GM21576 (cell line): ENCODE results near the gene HSPA14.
"Not testable (repeated sequence)": the region's sequence is repeated elsewhere in the genome, so short reads cannot be mapped to it uniquely, and the experiment has no call there.

Experiments used
- ATAC-seq: cut with Tn5 transposase; IDR thresholded peaks from one replicate; pipeline ENCODE4 v1.9.1; 2021; ENCODE audit warnings: mild to moderate bottlenecking, moderate library complexity; ENCODE audit not compliant: unreplicated experiment

The HSPA14 gene

DNA sequence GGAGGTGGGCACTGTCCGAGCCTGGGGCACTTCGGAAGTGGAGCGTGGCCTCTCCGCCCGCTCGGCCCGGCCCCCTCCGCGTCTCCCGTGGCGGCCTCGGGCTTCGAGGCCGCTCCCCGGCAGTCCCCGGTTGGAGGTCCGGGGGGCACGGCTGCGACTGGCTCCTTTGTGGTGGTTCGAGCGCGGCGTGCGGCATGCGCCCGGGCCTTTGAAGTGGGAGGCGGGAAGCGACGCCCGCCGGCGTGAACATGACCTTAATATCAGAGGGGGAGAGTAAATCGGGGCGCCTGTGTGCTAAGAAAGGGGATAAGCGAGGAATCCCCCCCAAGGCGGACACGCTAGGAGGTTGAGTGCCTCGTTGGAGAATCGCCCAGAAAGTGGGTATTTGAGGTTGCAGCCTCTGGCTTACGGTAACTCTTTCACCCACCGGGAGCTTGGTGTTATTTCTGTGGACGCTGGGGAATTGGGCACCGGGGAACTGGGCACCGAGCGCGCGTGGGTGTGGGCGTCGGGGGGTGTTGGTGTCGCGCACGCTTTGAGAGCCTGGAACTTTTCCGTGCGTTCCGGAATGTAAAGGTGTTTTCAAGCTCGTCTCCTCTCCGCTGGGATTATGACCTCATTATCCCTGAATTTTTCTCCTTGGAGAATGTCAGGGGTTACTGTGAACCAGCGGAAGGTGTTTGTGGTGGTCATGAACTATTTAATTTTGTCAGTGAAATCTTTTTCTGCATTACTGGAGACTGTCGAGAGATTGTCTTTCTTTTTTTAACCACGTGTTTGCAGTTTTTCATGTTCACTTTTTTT, 41.2 kb downstream of the HSPA14 start:
- ATAC-seq = peak; percentile 15

DNA sequence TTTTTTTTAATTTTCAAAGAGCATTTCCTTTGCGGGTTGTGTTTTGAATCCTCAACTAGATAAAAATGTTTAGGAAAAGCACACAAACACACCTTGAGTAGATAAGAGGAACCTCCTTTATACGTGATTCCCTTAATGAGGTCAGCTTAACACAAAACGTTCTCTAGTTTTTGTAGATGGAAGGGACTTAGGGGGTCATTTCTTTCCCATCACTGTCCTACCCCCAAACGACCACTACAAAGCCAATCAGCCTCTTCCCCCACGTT, 41.8 kb downstream of the HSPA14 start:
- no peak for ATAC-seq

DNA sequence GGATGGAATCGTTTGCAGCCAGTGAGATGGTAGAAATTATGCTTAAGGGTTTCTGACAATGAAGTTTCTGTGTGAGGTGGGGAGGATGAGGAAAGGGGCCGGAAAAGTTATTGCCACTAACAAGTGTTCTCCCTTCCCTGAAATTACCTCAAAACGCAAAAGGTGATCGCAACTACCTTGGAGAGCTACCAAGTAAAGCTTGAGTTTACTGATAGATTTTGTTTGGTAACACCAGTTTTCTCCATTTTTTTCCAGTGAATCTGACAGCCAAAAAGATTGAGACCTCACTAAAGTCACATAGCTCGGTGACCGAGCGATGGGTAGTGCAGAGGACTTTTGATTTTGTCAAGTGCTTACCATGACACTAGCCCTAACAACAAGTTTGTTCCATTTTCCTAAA, 42.1 kb downstream of the HSPA14 start:
- ATAC-seq = no peak

DNA sequence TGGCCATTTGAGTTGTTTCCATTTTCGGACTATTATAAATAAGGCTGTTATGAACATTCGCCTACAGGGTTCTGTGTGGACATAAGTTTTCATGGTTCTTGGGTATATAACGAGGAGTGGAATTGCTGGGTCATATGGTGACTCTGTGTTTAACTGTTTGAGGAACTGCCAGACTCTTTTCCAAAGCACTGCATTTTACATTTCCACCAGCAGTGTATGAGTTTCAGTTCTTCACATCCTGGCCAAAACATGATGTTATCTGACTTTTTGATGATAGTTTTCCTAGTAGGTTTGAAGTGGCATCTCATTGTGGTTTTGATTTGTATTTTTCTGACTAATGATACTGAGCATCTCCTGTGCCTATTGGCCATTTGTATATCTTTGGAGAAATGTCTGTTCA, 46.0 kb downstream of the HSPA14 start:
- no peak for ATAC-seq

DNA sequence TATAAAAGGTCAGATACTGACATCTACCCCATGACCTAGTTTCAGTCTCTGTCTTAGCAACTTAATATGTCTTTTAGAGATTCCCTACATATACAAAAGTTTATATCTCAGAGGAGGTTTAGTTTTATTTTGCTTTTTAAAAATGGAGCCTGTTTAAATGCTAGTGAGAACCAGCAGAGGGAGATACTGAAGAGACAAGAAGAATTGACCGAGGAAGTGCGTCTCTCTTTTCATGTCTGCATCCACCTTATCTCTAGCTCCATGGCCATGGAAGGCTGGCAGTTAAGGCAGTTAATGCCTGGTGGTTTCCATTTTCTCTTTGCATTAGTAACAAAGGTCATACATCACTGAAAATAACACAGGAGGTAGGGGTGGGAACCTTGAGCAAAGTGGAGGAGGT, 51.2 kb downstream of the HSPA14 start:
- no peak for ATAC-seq

DNA sequence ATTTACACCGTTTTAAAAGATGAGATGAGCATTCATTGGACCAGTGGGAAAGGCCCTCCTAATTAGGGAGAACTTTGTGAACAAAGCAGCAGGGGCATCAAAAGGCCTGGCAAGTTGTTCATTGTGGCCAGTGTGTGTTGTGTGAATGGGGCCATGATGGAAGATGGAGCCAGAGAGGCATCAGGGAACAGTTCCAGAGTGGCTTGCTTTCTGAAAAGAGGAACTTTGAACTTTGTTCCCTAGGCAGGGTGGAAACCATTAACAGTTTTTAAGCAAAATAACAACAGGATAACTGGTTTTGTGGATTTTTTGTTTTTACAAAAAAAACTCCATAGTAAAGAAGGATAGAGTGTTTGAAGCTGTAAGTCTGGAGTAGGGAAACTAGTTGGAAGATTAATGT, 53.0 kb downstream of the HSPA14 start:
- ATAC-seq = no peak

DNA sequence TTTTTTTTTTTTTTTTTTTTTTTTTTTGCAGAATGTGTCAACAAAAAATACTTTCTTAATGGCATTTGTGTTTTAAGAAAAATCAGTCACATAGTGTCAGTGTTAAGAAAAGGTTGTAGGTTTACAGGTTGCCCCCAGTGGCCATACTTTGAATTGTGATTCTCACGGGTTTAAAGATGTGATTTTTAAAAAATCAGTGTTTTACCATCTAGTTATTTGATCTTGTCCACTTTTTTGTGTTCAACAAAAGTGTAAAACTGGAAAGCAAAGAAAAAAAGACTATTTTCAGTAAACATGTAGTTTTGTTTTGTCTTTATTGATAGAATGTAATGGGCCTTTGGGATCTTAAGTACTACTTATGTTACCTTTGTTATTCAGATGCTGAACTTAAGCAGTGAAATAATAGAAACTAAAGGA, 66.2 kb downstream of the HSPA14 start:
- no peak for ATAC-seq

DNA sequence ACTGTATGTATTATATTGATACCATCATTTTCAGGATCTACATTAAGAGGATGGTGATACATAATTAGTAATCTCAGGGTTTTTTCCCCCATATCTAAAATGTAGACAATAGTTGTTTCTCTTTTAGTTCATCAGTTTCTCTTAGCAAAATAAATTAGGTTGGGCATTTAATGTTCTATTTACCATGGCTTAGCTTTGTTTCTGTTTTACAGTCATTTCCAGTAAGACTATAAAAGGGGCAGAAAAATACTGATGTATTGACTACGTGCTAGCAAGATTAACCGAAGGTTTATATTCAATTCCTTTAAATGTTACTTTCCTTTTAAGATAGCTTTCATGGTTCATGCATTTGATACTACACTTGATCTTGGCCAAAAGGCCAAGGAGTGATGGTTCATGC, 66.8 kb downstream of the HSPA14 start:
- ATAC-seq = no peak

DNA sequence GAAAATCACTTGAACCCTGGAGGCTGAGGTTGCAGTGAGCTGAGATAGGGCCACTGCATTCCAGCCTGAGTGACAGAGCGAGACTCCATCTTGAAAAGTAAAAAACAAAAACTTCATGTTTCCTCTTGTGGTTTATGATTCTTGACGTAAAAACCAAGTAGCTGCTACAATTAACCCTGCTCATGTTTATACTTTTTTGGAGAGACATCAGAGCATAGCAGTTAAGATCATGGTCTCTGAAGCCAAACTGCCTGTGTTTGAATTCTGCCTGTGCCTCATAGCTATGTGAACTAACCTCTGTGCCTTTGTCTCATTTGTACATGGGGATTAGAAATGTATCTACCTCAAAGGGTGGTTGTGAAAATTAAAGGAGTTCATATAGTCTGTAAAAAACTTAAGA, 67.8 kb downstream of the HSPA14 start:
- no peak for ATAC-seq

DNA sequence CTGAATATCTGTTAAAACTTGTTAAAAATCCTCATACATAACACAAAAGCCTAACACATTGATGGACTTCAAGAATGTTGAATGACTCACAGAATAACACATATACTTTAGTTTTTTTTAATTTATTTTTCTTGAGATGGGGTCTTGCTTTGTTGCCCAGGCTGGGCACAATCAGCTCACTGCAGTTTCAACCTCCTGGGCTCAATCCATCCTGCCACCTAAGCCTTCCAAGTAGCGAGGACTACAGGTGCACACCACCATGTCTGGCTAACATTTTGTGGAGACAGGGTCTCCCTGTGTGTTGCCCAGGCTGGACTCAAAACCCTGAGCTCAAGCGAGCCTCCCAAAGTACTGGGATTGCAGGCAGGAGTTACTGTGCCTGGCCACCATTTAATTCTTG, 68.7 kb downstream of the HSPA14 start:
- ATAC-seq = no peak

DNA sequence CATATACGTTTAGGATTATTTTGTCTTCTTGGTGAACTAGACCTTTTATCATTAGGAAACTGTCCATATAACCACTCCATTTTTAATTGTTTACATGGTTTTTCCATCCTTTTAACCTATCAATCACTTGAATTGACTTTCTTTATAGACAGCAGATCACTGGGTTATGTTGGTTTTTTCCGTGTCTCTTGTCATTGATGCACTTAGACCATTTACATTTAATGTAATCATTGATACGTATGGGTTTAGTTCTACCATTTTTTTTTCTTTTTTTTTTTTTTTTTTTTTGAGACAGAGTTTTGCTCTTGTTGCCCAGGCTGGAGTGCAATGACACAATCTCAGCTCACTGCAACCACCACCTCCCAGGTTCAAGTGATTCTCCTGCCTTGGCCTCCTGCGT, 69.5 kb downstream of the HSPA14 start:
- ATAC-seq = not testable (repeated sequence)

DNA sequence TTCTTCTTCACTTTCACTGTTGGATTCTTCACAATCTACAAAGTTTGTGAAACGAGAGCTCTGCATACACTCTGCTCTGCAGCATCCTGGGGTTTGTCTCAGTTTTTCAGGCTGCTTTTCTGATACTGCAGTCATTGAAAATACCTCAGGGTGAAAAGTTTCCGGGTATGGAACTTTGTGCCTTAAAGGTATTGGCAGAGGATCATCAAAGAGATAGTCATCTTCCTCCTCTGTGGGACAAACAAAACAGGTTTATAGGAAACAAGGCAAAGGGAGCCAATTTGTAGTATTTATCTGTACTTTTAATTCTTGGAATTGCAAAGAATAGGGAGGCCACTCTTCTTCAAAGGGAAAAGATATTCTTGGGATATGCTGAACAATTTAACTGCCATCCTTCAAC, 71.0 kb downstream of the HSPA14 start:
- ATAC-seq = no peak

DNA sequence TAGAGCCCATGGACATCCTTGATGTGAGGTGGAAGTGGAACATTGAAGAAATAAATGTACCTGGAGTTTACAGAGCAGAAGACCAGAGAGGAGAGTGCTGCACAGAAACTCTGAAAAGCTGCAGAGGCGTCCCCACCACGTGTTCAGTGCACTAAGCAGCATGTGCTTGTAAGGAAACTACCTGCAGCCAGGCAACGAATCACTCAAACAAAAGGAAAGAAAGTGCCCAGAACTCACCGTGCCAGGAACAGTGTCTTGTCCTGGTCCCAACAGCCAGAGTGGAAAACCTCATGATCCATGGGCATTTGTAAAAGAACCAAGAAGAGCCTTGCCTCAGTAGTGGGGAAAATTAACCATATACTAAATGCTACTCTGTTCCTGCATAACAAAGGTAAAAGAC, 72.8 kb downstream of the HSPA14 start:
- ATAC-seq = no peak

DNA sequence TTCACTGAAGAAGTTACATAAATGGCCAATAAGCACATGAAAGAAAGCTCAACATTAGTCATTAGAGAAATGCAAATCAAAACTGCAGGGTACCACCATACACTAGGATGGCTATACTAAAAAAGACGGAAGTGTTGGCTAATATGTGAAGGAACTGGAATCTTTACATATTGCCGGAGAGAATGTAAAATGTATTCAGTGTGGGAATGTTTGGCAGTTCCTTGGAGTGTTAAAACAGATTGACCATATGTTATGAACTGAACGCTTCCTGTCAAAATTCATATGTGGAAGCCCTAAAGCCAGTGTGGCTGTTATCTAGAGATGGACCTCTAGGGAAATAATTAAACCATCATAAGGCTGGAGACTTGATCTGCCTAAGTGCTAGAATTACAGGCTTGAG, 73.7 kb downstream of the HSPA14 start:
- ATAC-seq = no peak

DNA sequence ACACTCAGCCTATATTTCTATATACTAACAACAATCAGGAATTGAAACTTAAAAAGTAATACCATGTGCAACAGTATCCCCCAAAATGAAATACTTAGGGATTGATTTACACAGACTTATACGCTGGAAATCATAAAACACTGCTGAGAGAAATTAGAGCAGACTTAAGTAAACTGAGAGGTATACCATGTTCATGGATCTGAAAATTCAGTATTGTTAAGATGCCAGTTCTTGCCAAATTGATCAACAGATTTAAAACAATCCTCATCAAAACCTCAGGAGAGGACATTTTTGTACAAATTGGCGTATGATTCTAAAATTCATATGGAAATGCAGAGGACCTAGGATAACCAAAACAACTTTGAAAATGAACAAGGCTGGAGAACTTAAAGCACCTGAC, 78.5 kb downstream of the HSPA14 start:
- ATAC-seq = no peak

DNA sequence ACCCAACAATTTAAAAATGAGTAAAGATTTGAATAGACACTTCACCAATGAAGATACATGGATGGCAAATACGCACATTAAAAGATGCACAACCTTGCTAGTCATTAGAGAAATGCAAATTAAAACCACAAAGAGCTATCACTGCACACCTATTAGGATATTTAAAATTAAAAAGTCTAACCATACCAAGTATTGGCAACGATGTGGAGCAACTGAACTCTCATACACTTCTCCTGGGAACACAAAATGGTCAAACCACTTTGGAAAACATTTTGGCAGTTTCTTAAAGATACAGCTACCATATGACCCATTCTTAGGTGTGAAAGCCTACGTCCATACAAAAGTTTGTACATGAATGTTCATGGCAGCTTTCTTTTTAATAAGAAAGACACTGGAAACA, 79.7 kb downstream of the HSPA14 start:
- ATAC-seq = no peak

DNA sequence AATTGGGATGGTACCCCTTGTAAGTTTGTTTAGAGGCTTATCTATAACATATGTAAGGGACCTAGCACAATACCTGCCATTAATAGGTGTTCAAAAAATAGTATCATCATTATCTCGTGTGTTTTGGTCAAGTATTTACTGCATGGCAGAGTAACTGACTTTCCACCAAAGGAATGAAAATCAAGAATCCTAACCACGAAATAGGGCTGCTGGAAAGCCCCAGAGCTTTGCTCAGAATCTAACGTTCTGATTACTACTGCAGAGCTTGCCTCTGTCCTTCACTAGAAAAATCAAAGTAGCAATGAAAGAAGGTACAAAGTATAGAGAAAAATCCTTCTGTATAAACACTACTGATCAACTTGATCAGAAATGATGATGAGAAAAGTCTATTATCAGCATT, 80.9 kb downstream of the HSPA14 start:
- ATAC-seq = no peak
